Keratinocyte (primary cell): ENCODE results near the gene PTER. TPM values are rescaled to one million over a fixed set of nuclear protein-coding genes. Genes with fewer than 3 reads are reported as not detected.

Experiments
- DNase-seq: peaks from one replicate; pipeline ENCODE4 v3.0.0-alpha.2; 2011; ENCODE audit warnings: low read depth, missing footprints, low spot score
- FAIRE-seq: peaks from 2 replicates; lab custom pipeline; 2011; peaks lifted over from hg19 to GRCh38; lab: Jason Lieb, UNC
- H2AFZ ChIP-seq: 2 replicates; pipeline ENCODE4 v1.6.0; 2012; ENCODE audit warnings: low read length, control low read depth, inconsistent platforms; ENCODE audit not compliant: control insufficient read depth
- H3K27ac ChIP-seq: 2 replicates; pipeline ENCODE4 v1.5.1; 2011; ENCODE audit warnings: low read length; ENCODE audit not compliant: control insufficient read depth, insufficient read depth
- H3K27me3 ChIP-seq: 3 replicates; pipeline ENCODE4 v1.6.0; 2011; ENCODE audit warnings: low read length; ENCODE audit not compliant: control insufficient read depth, insufficient read depth; ENCODE audit errors: extremely low read depth
- H3K36me3 ChIP-seq, 2 experiments: 2 replicates in 1 of 2; 3 replicates in 1 of 2; pipeline ENCODE4 v1.5.1; 2011; ENCODE audit warnings: low read length in 2 of 2, mild to moderate bottlenecking in 1 of 2; ENCODE audit not compliant: control insufficient read depth in 2 of 2, insufficient read depth in 2 of 2; ENCODE audit errors: extremely low read depth in 1 of 2
- H3K4me1 ChIP-seq: 3 replicates; pipeline ENCODE4 v1.5.1; 2011; ENCODE audit warnings: low read length; ENCODE audit not compliant: control insufficient read depth, insufficient read depth; ENCODE audit errors: extremely low read depth
- H3K4me2 ChIP-seq: 3 replicates; pipeline ENCODE4 v1.6.0; 2011; ENCODE audit warnings: low read depth, low read length; ENCODE audit not compliant: control insufficient read depth, insufficient read depth; ENCODE audit errors: extremely low read depth
- H3K4me3 ChIP-seq, 3 experiments: fragments of 200-600 bp in 1 of 3; sonication (generic) in 1 of 3; 2 replicates in 2 of 3; 3 replicates in 1 of 3; pipeline ENCODE4 v1.5.1; 2011 to 2016; ENCODE audit warnings: low read length in 3 of 3, mild to moderate bottlenecking in 3 of 3, control low read depth in 2 of 3, inconsistent platforms in 1 of 3, low read depth in 1 of 3, mixed read lengths in 1 of 3, mixed run types in 1 of 3, moderate library complexity in 1 of 3; ENCODE audit not compliant: control insufficient read depth in 2 of 3, insufficient read depth in 2 of 3; ENCODE audit errors: extremely low read depth in 1 of 3
- H3K79me2 ChIP-seq: 2 replicates; pipeline ENCODE4 v1.6.0; 2012; ENCODE audit warnings: low read length; ENCODE audit not compliant: control insufficient read depth, insufficient read depth
- H3K9ac ChIP-seq: 3 replicates; pipeline ENCODE4 v1.6.0; 2011; ENCODE audit warnings: low read length; ENCODE audit not compliant: control insufficient read depth, insufficient read depth; ENCODE audit errors: extremely low read depth
- H3K9me1 ChIP-seq: 3 replicates; pipeline ENCODE4 v1.6.0; 2011; ENCODE audit warnings: low read length; ENCODE audit not compliant: control insufficient read depth, insufficient read depth; ENCODE audit errors: extremely low read depth
- H3K9me3 ChIP-seq: 2 replicates; pipeline ENCODE4 v1.5.1; 2012; ENCODE audit warnings: low read depth, low read length; ENCODE audit not compliant: control insufficient read depth
- H4K20me1 ChIP-seq: 3 replicates; pipeline ENCODE4 v1.6.0; 2011; ENCODE audit warnings: low read length; ENCODE audit not compliant: control insufficient read depth, insufficient read depth; ENCODE audit errors: extremely low read depth
- EZH2 ChIP-seq: IDR thresholded peaks from one replicate; pipeline ENCODE4 v1.6.1; 2012; ENCODE audit warnings: inconsistent platforms, mild to moderate bottlenecking, low read length, moderate library complexity
- dilution Hi-C: fragments of 300-500 bp; cut with MboI; formaldehyde crosslinking; loops from one replicate; pipeline ENCODE4 v1.7.0; 2020; ENCODE audit warnings: low sequenced_read_pairs; ENCODE audit not compliant: extremely low pct_ligation_motif_present
- polyA plus RNA-seq, 5 experiments: library from polyadenylated mRNA; depleted of rRNA in 3 of 5; stranded (reverse) in 3 of 5; stranded (forward) in 1 of 5; unstranded in 1 of 5; fragments of >200 nt; gene quantifications; 1 replicate in 1 of 5; 2 replicates in 3 of 5; 3 replicates in 1 of 5; pipeline versions ENCODE4 v1.2.1 to v1.2.3, GENCODE V29; 2011 to 2012; ENCODE audit warnings: missing spikeins in 2 of 5, low read depth in 1 of 5, low replicate concordance in 1 of 5
- TF ChIP-seq, protein P1 (sequence below), 3 experiments: IDR thresholded peaks in 1 of 3; conservative IDR thresholded peaks in 1 of 3; optimal IDR thresholded peaks in 1 of 3; 2 replicates in 2 of 3; 3 replicates in 1 of 3; pipeline versions ENCODE3 to v1.5.1; 2011; ENCODE audit warnings: low read length in 3 of 3, mild to moderate bottlenecking in 3 of 3, moderate library complexity in 2 of 3, control low read depth in 1 of 3, inconsistent platforms in 1 of 3; ENCODE audit not compliant: insufficient read depth in 2 of 3; ENCODE audit errors: extremely low read depth in 1 of 3

PTER gene
- polyA plus RNA-seq, 1 donor (not counting 4 experiments of a cell fraction or from before 2014, with no cell fraction given), result 10.1 TPM

DNA sequence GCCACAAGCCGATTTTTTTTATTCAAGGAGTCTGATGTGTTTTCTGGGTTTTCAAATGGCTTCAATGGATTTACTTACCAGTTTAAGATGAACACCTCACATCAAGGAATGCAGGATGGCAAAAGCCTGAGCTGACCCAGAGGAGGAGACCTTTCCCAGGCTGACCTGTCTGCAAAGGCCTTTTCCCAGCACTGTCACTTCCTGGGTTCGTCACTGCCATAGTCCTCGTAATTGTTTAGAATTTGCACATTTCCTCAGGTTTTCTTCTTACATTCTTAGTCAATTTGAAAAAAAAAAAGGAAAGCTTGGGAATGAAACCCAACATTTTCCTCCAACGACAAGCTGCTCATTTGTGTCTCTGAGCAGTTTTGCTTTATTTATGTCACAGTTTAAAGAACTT is 42.0 kb downstream of the PTER start:
- no peaks in the 10 kb centered on the region for H3K79me2 ChIP-seq
- no peak overlapping the region for H3K4me2 ChIP-seq
- no peak for DNase-seq
- no peaks in the 10 kb centered on the region for H4K20me1 ChIP-seq
- no peak overlapping the region for H2AFZ ChIP-seq
- no peak overlapping the region for H3K9ac ChIP-seq
- no peaks in the 10 kb centered on the region for H3K27me3 ChIP-seq
- dilution Hi-C loops, result no loop called here
- TF ChIP-seq, protein P1, sequence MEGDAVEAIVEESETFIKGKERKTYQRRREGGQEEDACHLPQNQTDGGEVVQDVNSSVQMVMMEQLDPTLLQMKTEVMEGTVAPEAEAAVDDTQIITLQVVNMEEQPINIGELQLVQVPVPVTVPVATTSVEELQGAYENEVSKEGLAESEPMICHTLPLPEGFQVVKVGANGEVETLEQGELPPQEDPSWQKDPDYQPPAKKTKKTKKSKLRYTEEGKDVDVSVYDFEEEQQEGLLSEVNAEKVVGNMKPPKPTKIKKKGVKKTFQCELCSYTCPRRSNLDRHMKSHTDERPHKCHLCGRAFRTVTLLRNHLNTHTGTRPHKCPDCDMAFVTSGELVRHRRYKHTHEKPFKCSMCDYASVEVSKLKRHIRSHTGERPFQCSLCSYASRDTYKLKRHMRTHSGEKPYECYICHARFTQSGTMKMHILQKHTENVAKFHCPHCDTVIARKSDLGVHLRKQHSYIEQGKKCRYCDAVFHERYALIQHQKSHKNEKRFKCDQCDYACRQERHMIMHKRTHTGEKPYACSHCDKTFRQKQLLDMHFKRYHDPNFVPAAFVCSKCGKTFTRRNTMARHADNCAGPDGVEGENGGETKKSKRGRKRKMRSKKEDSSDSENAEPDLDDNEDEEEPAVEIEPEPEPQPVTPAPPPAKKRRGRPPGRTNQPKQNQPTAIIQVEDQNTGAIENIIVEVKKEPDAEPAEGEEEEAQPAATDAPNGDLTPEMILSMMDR (optimal IDR thresholded peaks at IDR 0.05 in 1 of 3, IDR thresholded peaks at IDR 0.05 in 1 of 3, conservative IDR thresholded peaks at IDR 0.05 in 1 of 3; ENCODE audit: extremely low read depth in 1 of 3, insufficient read depth in 2 of 3, low read length in 3 of 3), result no peak
- no peak for TF ChIP-seq EZH2
- no peaks in the 10 kb centered on the region for H3K9me3 ChIP-seq
- FAIRE-seq, result no peak
- H3K36me3 ChIP-seq, result no peaks in the 10 kb centered on the region
- no peak overlapping the region for H3K27ac ChIP-seq
- no peak overlapping the region for H3K4me3 ChIP-seq
- H3K9me1 ChIP-seq, result no peaks in the 10 kb centered on the region
- no peaks in the 10 kb centered on the region for H3K4me1 ChIP-seq

DNA sequence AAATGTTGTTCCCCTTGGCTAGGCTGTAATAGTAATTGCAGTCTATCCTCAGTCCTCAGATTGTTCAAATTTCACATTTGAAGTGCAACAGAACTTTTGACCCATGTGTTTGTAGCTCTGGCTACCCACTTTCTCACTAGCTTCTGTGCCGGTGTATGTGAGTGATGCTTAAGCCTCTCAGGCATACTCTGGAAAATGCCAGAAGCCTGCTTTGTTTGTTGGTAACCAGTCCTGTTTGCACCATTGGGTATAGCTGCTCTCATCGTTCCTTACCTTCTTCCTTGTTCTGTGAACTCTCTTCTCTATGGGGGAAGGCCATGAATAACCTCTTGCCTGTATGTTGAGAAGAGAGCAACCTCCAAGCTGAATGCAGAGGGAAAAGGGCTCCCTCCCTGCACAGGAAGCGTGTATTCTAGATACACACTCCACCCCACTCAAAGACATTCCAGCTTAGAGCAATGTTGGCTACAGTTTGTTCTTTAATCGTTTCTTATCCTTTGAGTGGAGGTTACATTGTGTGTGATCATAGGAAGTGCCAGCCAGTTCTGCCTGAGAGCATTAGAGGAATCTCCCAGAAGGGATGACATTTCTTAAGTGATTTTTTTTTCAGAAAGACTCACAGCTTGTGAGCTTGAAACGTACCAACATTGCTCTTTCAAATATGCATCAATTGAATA is 44.4 kb downstream of the PTER start:
- Histone ChIP-seq H3K79me2 (no peaks in the 10 kb centered on the region), H3K36me3 (no peaks in the 10 kb centered on the region)

More for the DNA sequence above, 44.4 kb downstream of the PTER start:
- Histone ChIP-seq H3K27ac (no peak overlapping the region), H4K20me1 (no peaks in the 10 kb centered on the region), H3K9ac (no peak overlapping the region), H3K27me3 (no peaks in the 10 kb centered on the region), H2AFZ (no peak overlapping the region), H3K9me3 (no peaks in the 10 kb centered on the region), H3K4me3 (no peak overlapping the region), H3K4me2 (no peak overlapping the region), H3K9me1 (no peaks in the 10 kb centered on the region), H3K4me1 (no peaks in the 10 kb centered on the region)
- dilution Hi-C loops, result no loop called here
- no peak for TF ChIP-seq EZH2
- TF ChIP-seq, protein P1 (optimal IDR thresholded peaks at IDR 0.05 in 1 of 3, IDR thresholded peaks at IDR 0.05 in 1 of 3, conservative IDR thresholded peaks at IDR 0.05 in 1 of 3; ENCODE audit: extremely low read depth in 1 of 3, insufficient read depth in 2 of 3, low read length in 3 of 3), result no peak
- no peak for DNase-seq
- no peak for FAIRE-seq
